Measurements from ENCODE around the gene TSPEAR.

GRCh38 chr21:44571844-44572782 lies 139.3 kb downstream of the TSPEAR start:
- TF ChIP-seq CTCF (IDR thresholded peaks at IDR 0.05) (no peak), POLR2A (IDR thresholded peaks at IDR 0.05) (no peak)
